Cardiac muscle cell (in vitro differentiated cells and primary cell): ENCODE data around the gene ADH6. TPM values are rescaled to one million over a fixed set of nuclear protein-coding genes. Genes with fewer than 3 reads are reported as not detected.
"Not testable (repeated sequence)": the region's sequence is repeated elsewhere in the genome, so short reads cannot be mapped to it uniquely, and the experiment has no call there.

ENCODE experiments used
- DNase-seq, 2 donors: peaks; one replicate each; pipeline versions ENCODE4 v3.0.0 to v3.0.0-alpha.2; 2010 to 2017; ENCODE audit warnings: low read depth in 1 of 2, low spot score in 1 of 2
- H3K27ac ChIP-seq: fragments of 200-600 bp; sonication (generic); 2 replicates; pipeline ENCODE4 v1.5.1; 2016
- H3K27me3 ChIP-seq: fragments of 200-600 bp; sonication (generic); 2 replicates; pipeline ENCODE4 v1.6.0; 2016; ENCODE audit warnings: control low read depth
- H3K36me3 ChIP-seq: fragments of 200-600 bp; sonication (generic); 2 replicates; pipeline ENCODE4 v1.5.1; 2016; ENCODE audit warnings: control low read depth
- H3K4me1 ChIP-seq: fragments of 200-600 bp; sonication (generic); 2 replicates; pipeline ENCODE4 v1.8.1; 2017; ENCODE audit warnings: low read depth, mild to moderate bottlenecking, mixed run types
- H3K4me3 ChIP-seq: fragments of 200-600 bp; sonication (generic); 2 replicates; pipeline ENCODE4 v1.5.1; 2016; ENCODE audit warnings: mild to moderate bottlenecking
- H3K9me3 ChIP-seq: fragments of 200-600 bp; sonication (generic); 2 replicates; pipeline ENCODE4 v1.5.1; 2017; ENCODE audit warnings: low read depth, mild to moderate bottlenecking, control low read depth
- CTCF ChIP-seq: IDR thresholded peaks from 2 replicates; pipeline ENCODE4 v1.5.1; 2012; ENCODE audit warnings: low read depth, mild to moderate bottlenecking, low read length
- polyA plus RNA-seq: library from polyadenylated mRNA; unstranded; fragments of >200 nt; fragmentation: Nextera tagmentation; extraction: Ambion mirVana; gene quantifications from 2 replicates; pipeline ENCODE4 v1.2.1, GENCODE V29; 2016
- total RNA-seq: library from RNA; depleted of rRNA; stranded (reverse); fragments of >200 nt; gene quantifications from 2 replicates; pipeline ENCODE4 v1.2.3, GENCODE V29; 2016

ADH6 gene
- total and polyA plus RNA-seq, 2 experiments from 2014 or later: 0.72 TPM; not detected in 1

DNA sequence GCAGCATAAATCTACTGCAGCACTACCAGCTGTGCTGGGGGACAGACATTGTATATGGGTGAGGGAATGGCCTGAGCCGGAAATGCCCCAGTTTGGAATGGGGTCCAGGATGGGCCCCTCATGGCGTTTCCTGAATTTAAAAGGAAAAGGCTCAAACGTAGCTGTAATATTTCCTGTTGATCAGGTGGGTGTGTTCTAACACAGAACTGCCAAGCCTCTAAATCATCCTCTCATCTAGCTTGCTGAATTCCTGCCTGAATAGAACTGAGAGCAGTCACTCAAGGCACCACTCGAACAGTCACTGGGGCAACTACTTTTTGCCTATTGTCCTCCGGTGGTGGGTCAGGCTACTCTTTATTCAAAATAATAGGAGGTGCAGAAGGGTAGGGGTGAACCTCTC lies 28.7 kb downstream of the ADH6 start:
- H3K27me3 ChIP-seq: no peaks in the 10 kb centered on the region
- no peak overlapping the region for H3K27ac ChIP-seq
- no peak for TF ChIP-seq CTCF
- no peak overlapping the region for H3K4me3 ChIP-seq
- no peaks in the 10 kb centered on the region for H3K9me3 ChIP-seq
- no peaks in the 10 kb centered on the region for H3K4me1 ChIP-seq
- no peak for DNase-seq
- no peaks in the 10 kb centered on the region for H3K36me3 ChIP-seq

DNA sequence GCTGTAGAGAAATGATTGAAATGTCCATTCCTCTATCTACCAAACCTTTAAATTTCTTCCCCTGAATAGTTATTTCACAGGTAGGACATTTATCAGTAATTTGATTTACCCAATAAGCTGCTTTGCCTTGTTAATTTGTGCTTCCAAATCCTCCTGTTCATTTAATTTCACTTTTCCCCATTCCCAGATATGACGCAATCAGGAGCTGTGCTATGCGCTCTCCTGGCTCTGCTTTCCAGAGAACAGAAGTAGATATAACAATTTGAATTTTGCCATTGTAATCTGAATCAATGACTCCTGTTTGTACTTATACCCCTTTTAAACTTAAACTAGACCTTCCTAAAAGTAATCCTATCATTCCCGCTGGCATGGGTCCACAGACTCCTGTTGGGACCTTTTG lies 29.1 kb downstream of the ADH6 start:
- not testable (repeated sequence) for H3K4me1 ChIP-seq, H3K27ac ChIP-seq, H3K9me3 ChIP-seq, DNase-seq, H3K36me3 ChIP-seq, H3K27me3 ChIP-seq, H3K4me3 ChIP-seq

DNA sequence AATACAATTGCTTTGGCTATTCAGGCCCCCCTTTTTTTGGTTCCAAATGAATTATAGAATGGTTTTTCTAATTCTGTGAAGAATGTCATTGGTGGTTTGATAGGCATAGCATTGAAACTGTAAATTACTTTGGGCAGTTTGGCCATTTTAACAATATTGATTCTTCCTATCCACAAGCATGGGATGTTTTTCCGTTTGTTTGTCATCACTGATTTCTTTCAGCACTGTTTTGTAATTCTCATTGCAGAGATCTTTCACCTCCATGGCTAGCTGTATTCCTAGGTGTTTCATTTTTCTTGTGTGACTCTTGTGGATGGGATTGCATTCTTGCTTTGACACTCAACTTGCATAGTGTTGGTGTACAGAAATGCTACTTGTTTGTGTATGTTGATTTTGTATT lies 33.0 kb downstream of the ADH6 start:
- Histone ChIP-seq H3K9me3 (no peaks in the 10 kb centered on the region), H3K36me3 (no peaks in the 10 kb centered on the region), H3K4me3 (no peak overlapping the region), H3K27ac (no peak overlapping the region), H3K27me3 (no peaks in the 10 kb centered on the region), H3K4me1 (no peaks in the 10 kb centered on the region)
- no peak for TF ChIP-seq CTCF
- no peak for DNase-seq

GRCh38 chr4:99185581-99185980 lies 33.5 kb downstream of the ADH6 start:
- Histone ChIP-seq H3K4me3 (no peak overlapping the region), H3K27ac (no peak overlapping the region), H3K9me3 (no peaks in the 10 kb centered on the region), H3K36me3 (no peaks in the 10 kb centered on the region), H3K4me1 (no peaks in the 10 kb centered on the region), H3K27me3 (no peaks in the 10 kb centered on the region)
- DNase-seq: no peak
- TF ChIP-seq CTCF: no peak

DNA sequence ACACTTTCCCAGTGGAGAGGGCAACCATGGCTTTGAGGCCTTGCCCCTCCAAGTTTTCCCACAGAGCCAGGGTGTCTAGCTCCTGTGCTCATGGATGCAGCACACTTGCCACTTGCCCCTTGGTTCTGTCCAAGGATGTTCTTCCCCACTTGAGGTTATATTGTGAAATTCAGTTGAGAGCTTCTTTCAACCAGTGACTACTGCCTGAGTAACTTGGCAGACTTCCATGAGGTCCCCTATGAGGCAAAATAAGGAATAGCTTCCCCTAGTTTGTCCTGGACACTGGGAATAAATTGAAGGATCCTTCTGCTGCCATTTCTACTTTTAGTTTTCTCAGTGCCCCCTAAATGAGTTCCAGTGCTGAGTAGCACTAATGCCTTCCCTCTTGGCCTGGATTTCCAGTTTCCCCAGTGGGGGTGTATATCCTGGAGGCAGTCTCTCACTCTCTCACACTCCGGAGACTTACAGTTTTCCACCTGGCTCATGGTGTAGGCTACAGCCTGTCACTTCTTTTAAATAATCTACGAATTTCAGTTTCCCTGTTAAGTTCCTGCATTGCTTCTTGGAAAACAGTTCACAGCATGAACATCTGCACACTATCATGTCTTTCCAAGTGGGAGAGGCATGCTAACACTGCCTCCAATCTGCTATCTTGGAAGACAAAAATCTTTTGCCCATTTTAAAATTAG lies 38.5 kb downstream of the ADH6 start:
- Histone ChIP-seq H3K4me3 (no peak overlapping the region), H3K27ac (no peak overlapping the region)
- DNase-seq: peak in 1 of 2 donors; percentile 78

DNA sequence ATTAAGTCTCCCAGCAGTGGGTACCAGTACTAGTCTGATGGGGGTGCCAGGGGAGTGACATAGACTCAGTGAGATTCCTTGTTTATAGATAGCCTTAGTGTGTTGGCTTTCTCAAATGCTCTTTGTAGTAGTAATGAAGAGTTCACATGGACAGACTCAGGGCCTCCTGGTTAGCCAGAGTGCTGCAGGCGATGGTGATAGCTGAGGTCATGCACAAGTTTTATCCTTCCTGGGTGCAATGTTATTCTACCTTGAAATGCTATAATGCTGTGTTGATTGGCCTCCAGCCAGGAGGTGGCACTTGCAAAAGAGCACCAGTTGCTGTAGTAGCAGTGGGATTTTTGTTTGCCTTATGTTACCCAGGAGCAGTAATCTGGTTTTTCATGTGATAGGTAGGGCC lies 39.4 kb downstream of the ADH6 start:
- Histone ChIP-seq H3K4me1 (no peaks in the 10 kb centered on the region), H3K27ac (no peak overlapping the region), H3K27me3 (no peaks in the 10 kb centered on the region), H3K9me3 (no peaks in the 10 kb centered on the region), H3K4me3 (no peak overlapping the region), H3K36me3 (no peaks in the 10 kb centered on the region)
- no peak for TF ChIP-seq CTCF
- DNase-seq: no peak

More for the DNA sequence above, 38.5 kb downstream of the ADH6 start:
- Histone ChIP-seq H3K9me3 (no peaks in the 10 kb centered on the region), H3K4me1 (no peaks in the 10 kb centered on the region), H3K36me3 (no peaks in the 10 kb centered on the region), H3K27me3 (no peaks in the 10 kb centered on the region)
- TF ChIP-seq CTCF: no peak
